H1 (cell line): ENCODE data around the gene CD96. TPM values are rescaled to one million over a fixed set of nuclear protein-coding genes. Genes with fewer than 3 reads are reported as not detected.

Experiments
- CTCF ChIA-PET: fragments of 300-600 bp; sonication (Branson Sonifier 250); formaldehyde crosslinking; loops from one replicate; lab custom pipeline; 2021; ENCODE audit not compliant: partially characterized antibody; lab: Charles Lee
- POLR2A ChIA-PET: fragments of 300-600 bp; sonication (Branson Sonifier 250); formaldehyde crosslinking; loops from one replicate; lab custom pipeline; 2021; ENCODE audit warnings: inconsistent platforms; ENCODE audit not compliant: partially characterized antibody; lab: Charles Lee
- DNase-seq, 2 experiments: peaks; one replicate each; pipeline versions ENCODE4 v3.0.0 to v3.0.0-alpha.2; 2010 to 2022; ENCODE audit warnings: low spot score in 2 of 2, low read depth in 1 of 2, mixed read lengths in 1 of 2
- FAIRE-seq: peaks from 2 replicates; lab custom pipeline; 2011; peaks lifted over from hg19 to GRCh38; lab: Jason Lieb, UNC
- H2AFZ ChIP-seq: 2 replicates; pipeline ENCODE4 v1.8.1; 2012; ENCODE audit warnings: low read length, inconsistent platforms
- H2AK5ac ChIP-seq: 2 replicates; pipeline ENCODE4 v1.6.1; 2013; ENCODE audit warnings: low read depth, low read length
- H2BK120ac ChIP-seq: replicated peaks from 2 replicates; pipeline ENCODE3; 2013; ENCODE audit warnings: low read depth, low read length, inconsistent platforms
- H2BK12ac ChIP-seq: 2 replicates; pipeline ENCODE4 v1.6.1; 2013; ENCODE audit warnings: low read depth, low read length
- H2BK15ac ChIP-seq: 2 replicates; pipeline ENCODE4 v1.6.1; 2013; ENCODE audit warnings: low read length
- H2BK20ac ChIP-seq: 2 replicates; pipeline ENCODE4 v1.6.1; 2013; ENCODE audit warnings: low read length
- H2BK5ac ChIP-seq: 2 replicates; pipeline ENCODE4 v1.6.1; 2013; ENCODE audit warnings: low read depth, low read length
- H3K14ac ChIP-seq: 2 replicates; pipeline ENCODE4 v1.6.1; 2013; ENCODE audit warnings: inconsistent platforms; ENCODE audit not compliant: insufficient read length
- H3K18ac ChIP-seq: 2 replicates; pipeline ENCODE4 v1.6.1; 2013; ENCODE audit warnings: low read length; ENCODE audit errors: extremely low read depth
- H3K23ac ChIP-seq: 2 replicates; pipeline ENCODE4 v1.6.1; 2013; ENCODE audit warnings: inconsistent platforms; ENCODE audit not compliant: insufficient read length
- H3K23me2 ChIP-seq: 2 replicates; pipeline ENCODE4 v1.6.1; 2013; ENCODE audit warnings: low read depth, low read length
- H3K27ac ChIP-seq: 2 replicates; pipeline ENCODE4 v1.6.1; 2011; ENCODE audit warnings: low read depth, low read length, inconsistent platforms
- H3K27me3 ChIP-seq, 4 experiments: replicated peaks in 1 of 4; 1 replicate in 1 of 4; 2 replicates in 3 of 4; pipeline versions ENCODE4 v1.6.1 to v1.8.1; 2011 to 2013; ENCODE audit warnings: low read length in 3 of 4, mild to moderate bottlenecking in 3 of 4, inconsistent platforms in 2 of 4, mixed read lengths in 2 of 4, moderate library complexity in 1 of 4; ENCODE audit not compliant: control insufficient read depth in 3 of 4, insufficient read depth in 3 of 4; ENCODE audit errors: extremely low read depth in 1 of 4
- H3K36me3 ChIP-seq, 4 experiments: 2 replicates each; pipeline versions ENCODE4 v1.6.1 to v1.8.1; 2011 to 2013; ENCODE audit warnings: mild to moderate bottlenecking in 4 of 4, low read length in 3 of 4, moderate library complexity in 2 of 4, control low read depth in 1 of 4, inconsistent platforms in 1 of 4; ENCODE audit not compliant: insufficient read depth in 4 of 4, control insufficient read depth in 2 of 4
- H3K4ac ChIP-seq: replicated peaks from 2 replicates; pipeline ENCODE3; 2013; ENCODE audit warnings: low read length, low read depth, mixed read lengths, inconsistent platforms; ENCODE audit not compliant: insufficient read length
- H3K4me1 ChIP-seq, 4 experiments: replicated peaks in 1 of 4; 1 replicate in 1 of 4; 2 replicates in 3 of 4; pipeline versions ENCODE4 v1.6.1 to v1.8.1; 2011 to 2013; ENCODE audit warnings: low read length in 3 of 4, inconsistent platforms in 2 of 4, mixed read lengths in 1 of 4; ENCODE audit not compliant: insufficient read depth in 4 of 4, control insufficient read depth in 3 of 4
- H3K4me2 ChIP-seq, 2 experiments: 2 replicates each; pipeline versions ENCODE4 v1.6.1 to v1.8.1; 2011 to 2013; ENCODE audit warnings: low read depth in 2 of 2, low read length in 2 of 2, control low read depth in 1 of 2, inconsistent platforms in 1 of 2, mild to moderate bottlenecking in 1 of 2; ENCODE audit not compliant: insufficient read depth in 1 of 2
- H3K4me3 ChIP-seq, 4 experiments: fragments of 200-600, 300-600 bp in 1 of 4; sonication (generic), shearing (Covaris generic), sonication (Bioruptor Twin) in 1 of 4; 2 replicates each; pipeline versions ENCODE4 v1.5.1 to v1.8.1; 2011 to 2016; ENCODE audit warnings: low read length in 4 of 4, low read depth in 3 of 4, control low read depth in 2 of 4, inconsistent platforms in 2 of 4, mild to moderate bottlenecking in 2 of 4, mixed read lengths in 1 of 4, moderate library complexity in 1 of 4; ENCODE audit not compliant: insufficient read depth in 2 of 4; ENCODE audit errors: extremely low read depth in 1 of 4
- H3K56ac ChIP-seq: replicated peaks from 2 replicates; pipeline ENCODE3; 2013; ENCODE audit warnings: low read depth, mild to moderate bottlenecking, mixed read lengths, low read length, inconsistent platforms; ENCODE audit not compliant: insufficient read length
- H3K79me1 ChIP-seq: 2 replicates; pipeline ENCODE4 v1.6.1; 2013; ENCODE audit warnings: low read depth, low read length, control low read depth
- H3K79me2 ChIP-seq, 2 experiments: 2 replicates each; pipeline versions ENCODE4 v1.6.1 to v1.8.1; 2012 to 2013; ENCODE audit warnings: low read length in 2 of 2, mild to moderate bottlenecking in 2 of 2, inconsistent platforms in 1 of 2; ENCODE audit not compliant: insufficient read depth in 2 of 2, control insufficient read depth in 1 of 2
- H3K9ac ChIP-seq, 4 experiments: replicated peaks in 1 of 4; 1 replicate in 1 of 4; 2 replicates in 3 of 4; pipeline versions ENCODE4 v1.6.1 to v1.8.1; 2011 to 2013; ENCODE audit warnings: low read depth in 3 of 4, low read length in 3 of 4, control low read depth in 2 of 4, mild to moderate bottlenecking in 2 of 4, moderate library complexity in 2 of 4, inconsistent platforms in 1 of 4; ENCODE audit errors: extremely low read depth in 1 of 4
- H3K9me3 ChIP-seq, 2 experiments: 2 replicates each; pipeline versions ENCODE4 v1.6.1 to v1.8.1; 2012 to 2013; ENCODE audit warnings: mild to moderate bottlenecking in 2 of 2, moderate library complexity in 2 of 2, control low read depth in 1 of 2, inconsistent platforms in 1 of 2, low read depth in 1 of 2, low read length in 1 of 2, mixed read lengths in 1 of 2; ENCODE audit not compliant: insufficient read depth in 2 of 2
- H4K20me1 ChIP-seq, 2 experiments: replicated peaks in 1 of 2; 2 replicates each; pipeline versions ENCODE3 to v1.8.1; 2011 to 2013; ENCODE audit warnings: inconsistent platforms in 2 of 2, low read length in 2 of 2, mild to moderate bottlenecking in 1 of 2; ENCODE audit not compliant: insufficient read depth in 2 of 2, control insufficient read depth in 1 of 2
- H4K5ac ChIP-seq: 2 replicates; pipeline ENCODE4 v1.6.1; 2013; ENCODE audit warnings: low read length, low read depth, mixed read lengths, inconsistent platforms; ENCODE audit not compliant: insufficient read length
- H4K8ac ChIP-seq: 2 replicates; pipeline ENCODE4 v1.8.0; 2013; ENCODE audit warnings: mild to moderate bottlenecking, moderate library complexity, low read length, inconsistent platforms; ENCODE audit not compliant: insufficient read depth; ENCODE audit errors: extremely low read depth
- H4K91ac ChIP-seq: replicated peaks from 2 replicates; pipeline ENCODE3; 2013; ENCODE audit warnings: low read length, mixed read lengths, inconsistent platforms; ENCODE audit not compliant: insufficient read length
- BACH1 ChIP-seq: IDR thresholded peaks from 2 replicates; pipeline ENCODE4 v1.6.1; 2012; ENCODE audit warnings: low read length, improper control_type of control experiment
- CEBPB ChIP-seq: IDR thresholded peaks from 2 replicates; pipeline ENCODE4 v1.6.1; 2012; ENCODE audit warnings: low read depth, low read length
- SUZ12 ChIP-seq: fragments of 200-600 bp; sonication (generic); IDR thresholded peaks from 2 replicates; pipeline ENCODE4 v1.6.1; 2012; ENCODE audit warnings: mild to moderate bottlenecking, inconsistent platforms, low read length, moderate library complexity, mixed read lengths
- TCF12 ChIP-seq: IDR thresholded peaks from 2 replicates; pipeline ENCODE4 v1.6.1; 2011; ENCODE audit warnings: low read depth, mild to moderate bottlenecking, low read length
- WGBS, 2 experiments: shearing (Covaris generic) in 1 of 2; methylation state at CpG; one replicate each; pipeline versions ENCODE4 v1.1.6 to v1.1.7; 2013 to 2015; ENCODE audit warnings: low lambda C conversion rate in 2 of 2, mixed read lengths in 2 of 2, inconsistent platforms in 1 of 2, low coverage in 1 of 2, missing lambda C conversion rate in 1 of 2; ENCODE audit not compliant: insufficient replicate concordance in 2 of 2, insufficient coverage in 1 of 2, insufficient read length in 1 of 2; ENCODE audit errors: extremely low coverage in 1 of 2, missing lambda C conversion rate in 1 of 2; 5-methylcytosine and 5-hydroxymethylcytosine counted together
- polyA plus RNA-seq, 7 experiments: library from polyadenylated mRNA; depleted of rRNA in 3 of 7; stranded (reverse) in 5 of 7; unstranded in 2 of 7; fragments of >200 nt in 5 of 7; fragments of 200-250 nt in 2 of 7; gene quantifications; 1 replicate in 5 of 7; 2 replicates in 1 of 7; 4 replicates in 1 of 7; pipeline versions ENCODE4 v1.2.1 to v1.2.3, GENCODE V29; 2011 to 2013; ENCODE audit warnings: missing spikeins in 2 of 7, mixed read lengths in 2 of 7
- total RNA-seq: library from RNA; stranded (reverse); fragmentation: NEBNext Ultra II Directional; extraction: Animal tissue kit (Norgen Biotek cat#: 25700); gene quantifications from 2 replicates; pipeline ENCODE4 v1.2.1, GENCODE V29; 2021

The CD96 gene
- total and polyA plus RNA-seq, 2 of the 8 experiments (the other 6 are each of a cell fraction or from before 2014, with no cell fraction given): not detected

GRCh38 chr3:111694471-111694870, 152.5 kb downstream of the CD96 start:
- Histone ChIP-seq H2BK20ac (no peak overlapping the region), H3K56ac (no peak overlapping the region), H3K27ac (no peak overlapping the region), H3K4me3 (no peak overlapping the region), H3K9me3 (no peaks in the 10 kb centered on the region), H4K5ac (no peak overlapping the region), H3K23ac (no peak overlapping the region), H3K79me1 (no peaks in the 10 kb centered on the region), H3K23me2 (no peaks in the 10 kb centered on the region), H2AK5ac (no peak overlapping the region), H3K4ac (no peak overlapping the region), H4K20me1 (no peaks in the 10 kb centered on the region), H2BK120ac (no peak overlapping the region), H3K27me3 (no peaks in the 10 kb centered on the region), H2BK12ac (no peak overlapping the region), H4K91ac (no peak overlapping the region), H3K36me3 (no peaks in the 10 kb centered on the region), H3K18ac (no peak overlapping the region), H2BK5ac (no peak overlapping the region), H3K79me2 (no peaks in the 10 kb centered on the region), H3K4me2 (no peak overlapping the region), H2BK15ac (no peak overlapping the region), H4K8ac (no peak overlapping the region), H3K14ac (no peak overlapping the region), H3K4me1 (no peaks in the 10 kb centered on the region; a peak in 1 of 7 replicates), H3K9ac (no peak overlapping the region), H2AFZ (no peak overlapping the region)
- no peak for FAIRE-seq
- ChIA-PET CTCF (interaction anchor here (0.8 to 1.7 kb wide), 7 partner anchors 13 to 117 kb away, joined by 4 to 8 read pairs (median 5); no protein-coding TSS in a partner anchor), POLR2A (interaction anchor here (0.6 kb wide), 2 partner anchors 26 to 195 kb away, joined by 3 read pairs; no protein-coding TSS in a partner anchor)
- no peak for DNase-seq
- 82% methylated on average over 2 of the region's 2 CpGs; no CpG with 5 or more reads in 1 of the 2 experiments for WGBS, 2 experiments
- TF ChIP-seq CEBPB (no peak), BACH1 (no peak), SUZ12 (no peak), TCF12 (no peak)
